ENCODE results near the gene OLFM2.

DNA sequence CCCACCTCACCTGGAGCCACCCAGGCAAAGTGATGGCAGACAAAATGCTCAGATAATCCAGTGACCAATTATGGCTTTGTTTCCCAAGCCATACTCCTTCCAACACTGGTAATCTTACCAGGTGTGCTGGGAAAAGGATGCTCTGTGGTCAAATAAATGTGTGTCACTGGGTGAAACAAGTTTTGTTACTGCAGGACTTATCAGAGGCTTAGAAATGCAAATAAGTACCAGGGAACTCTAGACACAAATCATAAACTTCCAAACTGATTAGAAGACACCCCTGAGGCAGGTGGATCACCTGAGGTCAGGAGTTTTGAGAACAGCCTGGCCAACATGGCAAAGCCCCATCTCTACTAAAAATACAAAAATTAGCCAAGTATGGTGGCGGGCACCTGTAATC, 74.8 kb downstream of the OLFM2 start:
- no peak for TF ChIP-seq CSDC2 (CRISPR knock-in tag; IDR thresholded peaks at IDR 0.05)
- TF ChIP-seq ISL1 (CRISPR knock-in tag; IDR thresholded peaks at IDR 0.05) = no peak
- TF ChIP-seq, protein P1, sequence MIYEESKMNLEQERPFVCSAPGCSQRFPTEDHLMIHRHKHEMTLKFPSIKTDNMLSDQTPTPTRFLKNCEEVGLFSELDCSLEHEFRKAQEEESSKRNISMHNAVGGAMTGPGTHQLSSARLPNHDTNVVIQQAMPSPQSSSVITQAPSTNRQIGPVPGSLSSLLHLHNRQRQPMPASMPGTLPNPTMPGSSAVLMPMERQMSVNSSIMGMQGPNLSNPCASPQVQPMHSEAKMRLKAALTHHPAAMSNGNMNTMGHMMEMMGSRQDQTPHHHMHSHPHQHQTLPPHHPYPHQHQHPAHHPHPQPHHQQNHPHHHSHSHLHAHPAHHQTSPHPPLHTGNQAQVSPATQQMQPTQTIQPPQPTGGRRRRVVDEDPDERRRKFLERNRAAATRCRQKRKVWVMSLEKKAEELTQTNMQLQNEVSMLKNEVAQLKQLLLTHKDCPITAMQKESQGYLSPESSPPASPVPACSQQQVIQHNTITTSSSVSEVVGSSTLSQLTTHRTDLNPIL (CRISPR knock-in tag; IDR thresholded peaks at IDR 0.05; ENCODE audit: low read depth) = no peak
- TF ChIP-seq, protein P2, sequence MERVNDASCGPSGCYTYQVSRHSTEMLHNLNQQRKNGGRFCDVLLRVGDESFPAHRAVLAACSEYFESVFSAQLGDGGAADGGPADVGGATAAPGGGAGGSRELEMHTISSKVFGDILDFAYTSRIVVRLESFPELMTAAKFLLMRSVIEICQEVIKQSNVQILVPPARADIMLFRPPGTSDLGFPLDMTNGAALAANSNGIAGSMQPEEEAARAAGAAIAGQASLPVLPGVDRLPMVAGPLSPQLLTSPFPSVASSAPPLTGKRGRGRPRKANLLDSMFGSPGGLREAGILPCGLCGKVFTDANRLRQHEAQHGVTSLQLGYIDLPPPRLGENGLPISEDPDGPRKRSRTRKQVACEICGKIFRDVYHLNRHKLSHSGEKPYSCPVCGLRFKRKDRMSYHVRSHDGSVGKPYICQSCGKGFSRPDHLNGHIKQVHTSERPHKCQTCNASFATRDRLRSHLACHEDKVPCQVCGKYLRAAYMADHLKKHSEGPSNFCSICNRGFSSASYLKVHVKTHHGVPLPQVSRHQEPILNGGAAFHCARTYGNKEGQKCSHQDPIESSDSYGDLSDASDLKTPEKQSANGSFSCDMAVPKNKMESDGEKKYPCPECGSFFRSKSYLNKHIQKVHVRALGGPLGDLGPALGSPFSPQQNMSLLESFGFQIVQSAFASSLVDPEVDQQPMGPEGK (CRISPR knock-in tag; IDR thresholded peaks at IDR 0.05; ENCODE audit: borderline replicate concordance) = no peak
- no peak for TF ChIP-seq ZNF8 (CRISPR knock-in tag; IDR thresholded peaks at IDR 0.05)
- no peak for TF ChIP-seq TCF4 (CRISPR knock-in tag; IDR thresholded peaks at IDR 0.05; ENCODE audit: borderline replicate concordance)
- no peak for TF ChIP-seq SNAI2 (CRISPR knock-in tag; IDR thresholded peaks at IDR 0.05)
- no peak for TF ChIP-seq OSR1 (CRISPR knock-in tag; IDR thresholded peaks at IDR 0.05)
- TF ChIP-seq, protein P3, sequence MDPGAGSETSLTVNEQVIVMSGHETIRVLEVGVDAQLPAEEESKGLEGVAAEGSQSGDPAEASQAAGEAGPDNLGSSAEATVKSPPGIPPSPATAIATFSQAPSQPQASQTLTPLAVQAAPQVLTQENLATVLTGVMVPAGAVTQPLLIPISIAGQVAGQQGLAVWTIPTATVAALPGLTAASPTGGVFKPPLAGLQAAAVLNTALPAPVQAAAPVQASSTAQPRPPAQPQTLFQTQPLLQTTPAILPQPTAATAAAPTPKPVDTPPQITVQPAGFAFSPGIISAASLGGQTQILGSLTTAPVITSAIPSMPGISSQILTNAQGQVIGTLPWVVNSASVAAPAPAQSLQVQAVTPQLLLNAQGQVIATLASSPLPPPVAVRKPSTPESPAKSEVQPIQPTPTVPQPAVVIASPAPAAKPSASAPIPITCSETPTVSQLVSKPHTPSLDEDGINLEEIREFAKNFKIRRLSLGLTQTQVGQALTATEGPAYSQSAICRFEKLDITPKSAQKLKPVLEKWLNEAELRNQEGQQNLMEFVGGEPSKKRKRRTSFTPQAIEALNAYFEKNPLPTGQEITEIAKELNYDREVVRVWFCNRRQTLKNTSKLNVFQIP (CRISPR knock-in tag; IDR thresholded peaks at IDR 0.05; ENCODE audit: borderline replicate concordance, low read depth) = no peak
- TF ChIP-seq, protein P4, sequence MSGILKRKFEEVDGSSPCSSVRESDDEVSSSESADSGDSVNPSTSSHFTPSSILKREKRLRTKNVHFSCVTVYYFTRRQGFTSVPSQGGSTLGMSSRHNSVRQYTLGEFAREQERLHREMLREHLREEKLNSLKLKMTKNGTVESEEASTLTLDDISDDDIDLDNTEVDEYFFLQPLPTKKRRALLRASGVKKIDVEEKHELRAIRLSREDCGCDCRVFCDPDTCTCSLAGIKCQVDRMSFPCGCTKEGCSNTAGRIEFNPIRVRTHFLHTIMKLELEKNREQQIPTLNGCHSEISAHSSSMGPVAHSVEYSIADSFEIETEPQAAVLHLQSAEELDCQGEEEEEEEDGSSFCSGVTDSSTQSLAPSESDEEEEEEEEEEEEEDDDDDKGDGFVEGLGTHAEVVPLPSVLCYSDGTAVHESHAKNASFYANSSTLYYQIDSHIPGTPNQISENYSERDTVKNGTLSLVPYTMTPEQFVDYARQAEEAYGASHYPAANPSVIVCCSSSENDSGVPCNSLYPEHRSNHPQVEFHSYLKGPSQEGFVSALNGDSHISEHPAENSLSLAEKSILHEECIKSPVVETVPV (CRISPR knock-in tag; IDR thresholded peaks at IDR 0.05) = no peak
- no peak for TF ChIP-seq RARB (CRISPR knock-in tag; IDR thresholded peaks at IDR 0.05)
- TF ChIP-seq TOX (CRISPR knock-in tag; IDR thresholded peaks at IDR 0.05; ENCODE audit: borderline replicate concordance) = no peak
- no peak for TF ChIP-seq BACH2 (CRISPR knock-in tag; IDR thresholded peaks at IDR 0.05; ENCODE audit: borderline replicate concordance)
